OCI-LY7 (cell line): Measurements from ENCODE around the gene PODXL.

Experiments
- CTCF ChIP-seq: fragments of 200-600 bp; sonication (generic); conservative IDR thresholded peaks from 2 replicates; pipeline ENCODE4 v1.5.1; 2014; ENCODE audit warnings: mild to moderate bottlenecking, antibody characterized with exemption, low read length, moderate library complexity, mixed read lengths
- EZH2phosphoT487 ChIP-seq: fragments of 200-600 bp; sonication (generic); IDR thresholded peaks from 2 replicates; pipeline ENCODE4 v1.6.1; 2018; ENCODE audit warnings: low read depth, borderline replicate concordance, mild to moderate bottlenecking, mixed run types, antibody characterized with exemption, low read length, moderate library complexity, mixed read lengths

DNA sequence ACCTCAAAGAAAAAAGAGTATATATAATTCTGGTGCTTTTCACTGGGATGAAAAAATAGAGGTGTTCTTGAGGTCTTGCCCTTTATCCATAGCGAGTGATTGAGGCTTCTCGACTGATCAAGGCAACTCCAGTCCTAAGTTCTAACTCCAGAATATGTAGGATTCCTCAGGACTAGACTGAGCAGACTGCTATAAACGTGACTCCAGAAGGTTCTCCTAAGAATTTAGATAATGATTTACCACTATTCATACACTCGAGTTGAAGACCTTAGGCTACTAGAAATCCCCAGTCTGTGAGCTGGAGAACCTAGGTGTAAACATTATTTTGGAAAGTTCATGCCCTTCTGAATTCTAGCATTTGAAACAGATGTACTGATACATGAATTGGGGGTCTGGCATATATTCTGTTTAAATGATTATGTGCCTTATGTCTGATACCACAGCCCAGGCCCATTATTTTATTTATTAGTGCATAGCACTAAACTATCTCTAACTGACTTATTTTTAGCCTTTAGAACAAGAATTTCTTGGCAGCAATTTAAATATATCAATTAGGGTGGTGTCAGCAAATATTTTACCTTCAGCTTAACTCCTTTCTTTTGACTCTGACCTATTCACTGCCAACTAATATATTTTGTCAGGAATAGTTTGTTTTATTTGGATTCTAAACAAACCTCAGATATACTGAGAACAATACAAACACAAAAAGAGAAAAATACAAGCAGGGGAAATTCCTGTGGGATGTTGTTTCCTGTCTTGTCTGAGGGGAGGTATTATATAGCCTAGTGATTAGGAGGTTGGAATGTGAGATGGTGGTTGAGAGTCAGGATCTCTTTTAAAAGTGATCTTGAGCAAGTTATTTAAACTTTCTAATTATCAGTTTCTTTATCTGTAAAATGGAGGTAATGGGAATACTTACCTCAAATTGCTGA lies 75.8 kb downstream of the PODXL start:
- no peak for TF ChIP-seq CTCF
- TF ChIP-seq EZH2phosphoT487: no peak
